Body of pancreas (tissue), 4 donors: Measurements from ENCODE around the gene BIRC6. TPM values are rescaled to one million over a fixed set of nuclear protein-coding genes. Genes with fewer than 3 reads are reported as not detected.
"Not testable (repeated sequence)": the region's sequence is repeated elsewhere in the genome, so short reads cannot be mapped to it uniquely, and the experiment has no call there.

Experiments used
- ATAC-seq: fragments of 150-250 bp; one replicate; pipeline ENCODE4 v1.9.1; 2016
- DNase-seq, 4 donors: peaks; one replicate each; pipeline ENCODE4 v3.0.0-alpha.2; 2019
- H3K27ac ChIP-seq, 4 donors: fragments of 200-600 bp; sonication (generic); 1 replicate in 3 of 4; 2 replicates in 1 of 4; pipeline versions ENCODE4 v1.5.1 to v1.6.1; 2016 to 2019; ENCODE audit warnings: mild to moderate bottlenecking in 1 of 4, mixed read lengths in 1 of 4, moderate library complexity in 1 of 4
- H3K27me3 ChIP-seq, 2 donors: fragments of 200-600 bp; sonication (generic); one replicate each; pipeline ENCODE4 v1.6.0; 2016; ENCODE audit warnings: mild to moderate bottlenecking in 1 of 2
- H3K36me3 ChIP-seq, 2 donors: fragments of 200-600 bp; sonication (generic); replicated peaks in 1 of 2; 2 replicates each; pipeline ENCODE4 v1.5.1; 2016; ENCODE audit warnings: low read depth in 2 of 2; ENCODE audit not compliant: insufficient read depth in 1 of 2
- H3K4me1 ChIP-seq: fragments of 200-600 bp; sonication (generic); one replicate; pipeline ENCODE4 v1.6.0; 2016
- H3K4me3 ChIP-seq, 2 donors: fragments of 200-600 bp; sonication (generic); 1 replicate in 1 of 2; 2 replicates in 1 of 2; pipeline ENCODE4 v1.5.1; 2016 to 2019
- H3K9me3 ChIP-seq, 3 donors: fragments of 200-600 bp; sonication (generic); 1 replicate in 2 of 3; 2 replicates in 1 of 3; pipeline ENCODE4 v1.5.1; 2016
- POLR2A ChIP-seq, 3 donors: fragments of 450-650 bp; IDR thresholded peaks; one replicate each; pipeline ENCODE4 v1.6.1; 2016; ENCODE audit warnings: antibody characterized with exemption in 3 of 3, mild to moderate bottlenecking in 2 of 3
- WGBS, 2 donors: methylation state at CpG; one replicate each; pipeline ENCODE4 v1.1.5; 2017; 5-methylcytosine and 5-hydroxymethylcytosine counted together
- intact Hi-C: fragments of 100-400 bp; cut with DNase I; formaldehyde crosslinking; loops from one replicate; pipeline ENCODE4 v1.15.1; 2023
- total RNA-seq, 2 donors: library from RNA; depleted of rRNA; stranded (reverse); fragments of >200 nt; gene quantifications; one replicate each; pipeline ENCODE4 v1.1.0, GENCODE V29; 2016
- TF ChIP-seq, protein P1 (sequence below), 7 experiments: fragments of 450-650 bp in 4 of 7; fragments of 200-600 bp in 3 of 7; sonication (generic) in 3 of 7; IDR thresholded peaks; one replicate each; pipeline ENCODE4 v1.5.1; 2016 to 2019; ENCODE audit warnings: antibody characterized with exemption in 7 of 7

Gene BIRC6
- total RNA-seq, 2 donors from 2014 or later, result 71.9 to 102 TPM

DNA sequence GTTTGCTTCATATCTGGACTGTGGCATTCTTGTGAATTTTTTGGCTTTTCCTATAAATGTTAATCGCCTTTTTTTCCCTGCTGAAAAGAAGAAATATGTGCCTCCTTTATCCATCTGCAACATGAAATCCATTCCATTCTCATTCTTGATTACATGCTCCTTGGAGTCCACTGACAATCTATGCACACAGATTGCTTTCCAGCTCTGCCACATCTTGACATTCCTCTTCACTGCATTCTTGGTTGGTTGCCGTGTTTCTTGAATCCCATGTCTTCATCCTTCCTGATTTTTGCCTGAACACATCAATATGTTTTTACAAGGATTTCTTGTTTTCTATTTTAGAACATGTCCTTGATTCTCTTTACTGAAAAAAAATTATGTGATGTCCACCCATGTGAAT lies 26.7 kb upstream of the BIRC6 start:
- peak overlapping the region in 3 of 4 donors; percentile 74 to 90 (median 84) for H3K27ac ChIP-seq
- no peaks in the 10 kb centered on the region for H3K9me3 ChIP-seq
- intact Hi-C loops, result no loop called here
- H3K36me3 ChIP-seq, result no peaks in the 10 kb centered on the region
- DNase-seq, result no peak
- no peak for TF ChIP-seq POLR2A (IDR thresholded peaks at IDR 0.05)
- TF ChIP-seq, protein P1, sequence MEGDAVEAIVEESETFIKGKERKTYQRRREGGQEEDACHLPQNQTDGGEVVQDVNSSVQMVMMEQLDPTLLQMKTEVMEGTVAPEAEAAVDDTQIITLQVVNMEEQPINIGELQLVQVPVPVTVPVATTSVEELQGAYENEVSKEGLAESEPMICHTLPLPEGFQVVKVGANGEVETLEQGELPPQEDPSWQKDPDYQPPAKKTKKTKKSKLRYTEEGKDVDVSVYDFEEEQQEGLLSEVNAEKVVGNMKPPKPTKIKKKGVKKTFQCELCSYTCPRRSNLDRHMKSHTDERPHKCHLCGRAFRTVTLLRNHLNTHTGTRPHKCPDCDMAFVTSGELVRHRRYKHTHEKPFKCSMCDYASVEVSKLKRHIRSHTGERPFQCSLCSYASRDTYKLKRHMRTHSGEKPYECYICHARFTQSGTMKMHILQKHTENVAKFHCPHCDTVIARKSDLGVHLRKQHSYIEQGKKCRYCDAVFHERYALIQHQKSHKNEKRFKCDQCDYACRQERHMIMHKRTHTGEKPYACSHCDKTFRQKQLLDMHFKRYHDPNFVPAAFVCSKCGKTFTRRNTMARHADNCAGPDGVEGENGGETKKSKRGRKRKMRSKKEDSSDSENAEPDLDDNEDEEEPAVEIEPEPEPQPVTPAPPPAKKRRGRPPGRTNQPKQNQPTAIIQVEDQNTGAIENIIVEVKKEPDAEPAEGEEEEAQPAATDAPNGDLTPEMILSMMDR (IDR thresholded peaks at IDR 0.05), result no peak
- H3K4me1 ChIP-seq, result peaks cover 38% of the 10 kb centered on the region
- H3K27me3 ChIP-seq, result no peaks in the 10 kb centered on the region
- no peak for ATAC-seq
- H3K4me3 ChIP-seq, result no peak overlapping the region
- 39 to 43% methylated on average over 2 of the region's 2 CpGs for WGBS, 2 donors

DNA sequence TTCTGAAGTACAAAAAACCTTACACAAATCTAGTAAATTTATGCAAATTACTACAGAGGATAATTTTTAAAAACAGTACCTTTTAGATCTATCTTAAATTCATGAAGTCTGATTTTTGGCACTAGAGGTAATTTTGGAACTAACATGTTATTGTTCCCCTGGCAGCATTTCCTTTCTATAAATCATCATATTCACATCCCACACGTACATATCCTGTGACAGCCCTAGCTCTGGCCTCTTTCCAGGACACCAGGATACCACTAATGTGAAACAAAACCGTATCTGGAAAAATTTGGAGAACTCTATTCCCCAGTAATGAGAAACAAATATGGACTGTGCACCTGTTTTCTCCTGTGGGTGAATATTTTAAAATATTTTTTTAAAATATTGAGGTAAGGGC lies 14.0 kb upstream of the BIRC6 start:
- no peak for DNase-seq
- Histone ChIP-seq H3K4me1 (no peaks in the 10 kb centered on the region), H3K9me3 (no peaks in the 10 kb centered on the region), H3K36me3 (no peaks in the 10 kb centered on the region), H3K27me3 (no peaks in the 10 kb centered on the region), H3K27ac (no peak overlapping the region), H3K4me3 (no peak overlapping the region)
- intact Hi-C loops, result no loop called here
- TF ChIP-seq POLR2A (IDR thresholded peaks at IDR 0.05), result no peak
- TF ChIP-seq, protein P1 (IDR thresholded peaks at IDR 0.05), result no peak
- ATAC-seq, result no peak
- WGBS, 2 donors, result 74 to 84% methylated on average over 2 of the region's 2 CpGs

DNA sequence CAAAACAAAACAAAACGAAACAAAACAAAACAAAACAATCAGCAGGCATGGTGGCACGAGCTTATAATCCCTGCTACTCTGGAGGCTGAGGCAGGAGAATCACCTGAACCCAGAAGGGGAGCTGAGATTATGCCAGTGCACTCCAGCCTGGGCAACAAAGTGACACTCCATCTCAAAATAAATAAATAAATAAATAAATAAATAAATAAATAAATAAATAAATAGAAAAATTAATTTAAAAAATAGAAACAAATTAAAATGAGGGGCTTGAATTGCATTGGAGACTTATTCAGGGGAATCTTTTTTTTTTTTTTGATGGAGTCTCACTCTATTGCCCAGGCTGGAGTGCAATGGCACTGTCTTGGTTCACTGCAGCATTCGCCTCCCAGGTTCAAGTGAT lies 6.0 kb upstream of the BIRC6 start:
- DNase-seq, H3K9me3 ChIP-seq, H3K36me3 ChIP-seq, H3K4me1 ChIP-seq, H3K27me3 ChIP-seq, ATAC-seq, intact Hi-C loops, H3K4me3 ChIP-seq, H3K27ac ChIP-seq: not testable (repeated sequence)
- WGBS, 2 donors, result 93 to 96% methylated on average over 3 of the region's 3 CpGs

DNA sequence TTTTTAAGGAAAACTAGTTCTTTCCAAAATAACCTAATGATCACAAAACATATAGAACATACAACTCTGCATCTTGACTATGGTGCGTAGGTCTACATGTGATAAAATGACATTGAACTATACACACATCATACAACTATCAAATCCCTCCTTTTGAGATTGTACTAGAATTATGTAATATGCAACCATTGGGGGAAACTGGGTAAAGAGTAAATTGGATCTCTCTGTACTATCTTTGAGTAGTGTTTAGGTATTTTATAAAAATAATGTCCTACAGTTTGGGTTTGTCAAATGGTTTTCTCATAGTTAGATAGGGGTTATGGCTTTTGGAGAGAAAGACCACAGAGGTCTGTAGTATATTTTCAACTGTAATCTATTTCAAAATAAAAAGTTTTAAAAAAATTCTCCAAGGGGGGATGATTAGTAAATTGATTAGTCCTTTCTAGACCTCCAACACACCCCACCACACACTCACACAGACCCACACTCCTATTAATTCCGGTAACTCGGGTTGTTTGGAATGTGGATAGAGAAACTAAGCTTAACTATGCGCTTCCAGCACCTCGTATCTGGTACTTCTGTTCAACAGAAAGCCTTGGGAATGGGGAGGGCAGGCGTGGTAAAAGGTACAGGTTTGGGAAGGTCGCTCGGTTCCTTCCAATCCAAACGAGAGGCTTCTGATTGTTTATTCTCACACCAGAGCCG lies 695 bp upstream of the BIRC6 start:
- H3K27ac ChIP-seq, result peak overlapping the region; percentile 85 to 98 (median 94)
- 6 to 7% methylated on average over 10 of the region's 10 CpGs for WGBS, 2 donors
- H3K27me3 ChIP-seq, result no peaks in the 10 kb centered on the region
- no peaks in the 10 kb centered on the region for H3K36me3 ChIP-seq
- TF ChIP-seq, protein P1 (IDR thresholded peaks at IDR 0.05), result no peak
- intact Hi-C loops, result no loop called here
- H3K9me3 ChIP-seq, result no peaks in the 10 kb centered on the region
- H3K4me1 ChIP-seq, result peaks cover 31% of the 10 kb centered on the region
- H3K4me3 ChIP-seq, result peak overlapping the region; percentile 27 to 42
- DNase-seq (no peak), ATAC-seq (no peak)

DNA sequence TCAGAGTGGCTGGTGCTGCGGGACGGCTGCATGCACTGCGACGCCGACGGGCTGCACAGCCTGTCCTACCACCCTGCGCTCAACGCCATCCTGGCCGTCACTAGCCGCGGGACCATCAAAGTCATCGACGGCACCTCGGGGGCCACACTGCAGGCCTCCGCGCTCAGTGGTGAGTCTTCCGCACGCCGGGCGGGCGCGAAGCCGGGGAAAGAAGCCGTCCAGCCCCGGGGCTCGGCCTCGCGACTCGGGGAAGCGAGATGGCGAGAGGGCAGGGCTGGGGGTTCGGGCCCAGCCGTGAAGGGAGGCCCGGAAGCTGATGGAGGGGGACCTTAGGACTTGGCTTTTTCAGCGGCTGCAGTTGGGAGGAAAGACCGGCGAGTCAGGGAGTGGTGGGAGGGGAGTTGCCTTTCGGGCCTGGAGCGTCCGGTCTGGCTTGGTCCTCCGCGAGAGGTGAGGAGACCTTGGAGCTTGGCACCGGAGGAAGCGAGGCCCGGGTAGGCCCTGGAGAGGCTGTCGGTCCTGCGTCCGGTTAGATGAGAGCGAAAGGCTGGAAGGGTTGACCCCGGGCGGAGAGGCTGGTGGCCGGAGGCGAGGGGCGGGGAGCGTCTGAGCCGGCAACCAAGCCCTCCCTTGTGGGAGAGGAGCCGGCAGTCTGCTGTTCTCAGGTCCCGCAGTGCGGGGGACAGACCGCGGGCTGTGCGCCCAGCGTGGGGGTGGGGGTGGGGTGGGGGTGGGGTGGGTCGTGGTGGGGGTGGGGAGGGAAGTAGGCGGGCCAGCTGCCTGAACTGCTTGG lies 691 bp downstream of the BIRC6 start:
- H3K27ac ChIP-seq, result peak overlapping the region; percentile 85 to 98 (median 94)
- ATAC-seq (peak; percentile 3), DNase-seq (peak; percentile 53 to 55 (median 54))
- H3K9me3 ChIP-seq, result no peaks in the 10 kb centered on the region
- peak overlapping the region; percentile 73 to 97 for H3K4me3 ChIP-seq
- TF ChIP-seq, protein P1 (IDR thresholded peaks at IDR 0.05), result no peak
- TF ChIP-seq POLR2A (IDR thresholded peaks at IDR 0.05), result no peak
- H3K36me3 ChIP-seq, result no peaks in the 10 kb centered on the region
- H3K4me1 ChIP-seq, result peaks cover 34% of the 10 kb centered on the region
- WGBS, 2 donors, result 0 to 1% methylated on average over 25 to 57 of the region's 65 CpGs
- intact Hi-C loops, result no loop called here
- no peaks in the 10 kb centered on the region for H3K27me3 ChIP-seq
